Endometrial microvascular endothelial cells (primary cell): ENCODE measurements around the gene C2orf15. TPM values are rescaled to one million over a fixed set of nuclear protein-coding genes. Genes with fewer than 3 reads are reported as not detected.

Experiments
- total RNA-seq: library from RNA; depleted of rRNA; stranded (reverse); fragments of >200 nt; gene quantifications from one replicate; pipeline ENCODE4 v1.2.3, GENCODE V29; 2015; ENCODE audit errors: inconsistent ontology term

C2orf15 gene
- total RNA-seq, 1 donor from 2014 or later = 1.1 TPM

Other genes with a start within 250 kb of the C2orf15 start
- 8.2 TPM for gene CRACDL, start 205.5 kb upstream of the C2orf15 start, total RNA-seq
- 0.09 TPM for gene TSGA10, start 13.2 kb downstream of the C2orf15 start, total RNA-seq
- 6.5 TPM for gene LIPT1, start 13.3 kb downstream of the C2orf15 start, total RNA-seq
- gene MITD1, start 39.4 kb downstream of the C2orf15 start, total RNA-seq = 17.8 TPM
- 48.1 TPM for gene MRPL30, start 39.5 kb downstream of the C2orf15 start, total RNA-seq
- not detected for gene LYG2, start 114.0 kb downstream of the C2orf15 start, total RNA-seq
- not detected for gene LYG1, start 159.5 kb downstream of the C2orf15 start, total RNA-seq
- gene TXNDC9, start 194.6 kb downstream of the C2orf15 start, total RNA-seq = 99.1 TPM
- 19.2 TPM for gene EIF5B, start 195.7 kb downstream of the C2orf15 start, total RNA-seq